Epithelial cell of proximal tubule (primary cell): ENCODE data around the gene TMEM134. TPM values are rescaled to one million over a fixed set of nuclear protein-coding genes. Genes with fewer than 3 reads are reported as not detected.
"Not testable (repeated sequence)": the region's sequence is repeated elsewhere in the genome, so short reads cannot be mapped to it uniquely, and the experiment has no call there.

Experiments
- DNase-seq: peaks from one replicate; pipeline ENCODE4 v3.0.0-alpha.2; 2011; ENCODE audit warnings: low read depth
- H3K4me3 ChIP-seq: 2 replicates; pipeline ENCODE4 v1.5.1; 2011; ENCODE audit warnings: low read depth, mild to moderate bottlenecking, low read length
- total RNA-seq: library from RNA; depleted of rRNA; stranded (reverse); fragments of >200 nt; gene quantifications from 2 replicates; pipeline ENCODE4 v1.2.3, GENCODE V29; 2015
- TF ChIP-seq, protein P1 (sequence below): conservative IDR thresholded peaks from 2 replicates; pipeline ENCODE4 v1.5.1; 2012; ENCODE audit warnings: low read depth, mild to moderate bottlenecking, low read length

Gene TMEM134, protein sequence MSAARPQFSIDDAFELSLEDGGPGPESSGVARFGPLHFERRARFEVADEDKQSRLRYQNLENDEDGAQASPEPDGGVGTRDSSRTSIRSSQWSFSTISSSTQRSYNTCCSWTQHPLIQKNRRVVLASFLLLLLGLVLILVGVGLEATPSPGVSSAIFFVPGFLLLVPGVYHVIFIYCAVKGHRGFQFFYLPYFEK
- total RNA-seq, result 26.1 and 74.0 TPM in 2 replicates

DNA sequence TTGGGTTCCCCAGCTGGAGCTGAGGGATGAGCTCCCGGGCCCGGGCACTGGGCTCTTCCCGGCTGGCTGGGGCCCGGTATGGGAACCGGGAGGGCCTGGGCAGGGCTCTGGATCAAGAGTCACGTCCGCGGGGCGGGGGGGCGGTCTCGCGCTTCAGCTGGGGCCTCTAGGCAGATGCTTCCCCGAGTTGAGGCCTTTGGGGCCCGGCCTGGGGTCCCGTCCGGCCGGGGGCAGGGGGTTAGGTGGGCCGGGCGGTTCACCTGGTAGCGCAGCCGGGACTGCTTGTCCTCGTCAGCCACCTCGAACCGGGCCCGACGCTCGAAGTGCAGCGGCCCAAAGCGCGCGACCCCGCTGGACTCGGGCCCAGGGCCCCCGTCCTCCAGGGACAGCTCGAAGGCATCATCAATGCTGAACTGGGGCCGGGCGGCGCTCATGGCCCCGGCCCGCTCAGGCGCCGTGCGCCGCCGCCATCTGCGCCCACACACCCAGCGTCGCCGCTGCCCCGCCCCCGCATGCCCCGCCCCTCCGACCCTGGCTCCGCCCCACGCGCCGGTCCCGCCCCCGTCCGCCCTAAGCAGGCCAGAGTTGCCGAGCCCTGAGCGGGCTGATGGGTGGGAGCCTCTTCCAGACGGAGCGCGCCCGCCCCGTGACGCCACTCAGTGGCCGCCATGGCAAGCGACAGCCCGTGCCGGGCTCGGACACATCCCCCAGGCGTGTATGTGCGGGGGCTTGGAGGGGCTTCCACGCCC lies at the start of gene TMEM134:
Gene TMEM134 (minus strand): TSS at position 493 of the 749 bp plus-strand sequence. CDS start 59 bp downstream, at position 434.
- TF ChIP-seq, protein P1, sequence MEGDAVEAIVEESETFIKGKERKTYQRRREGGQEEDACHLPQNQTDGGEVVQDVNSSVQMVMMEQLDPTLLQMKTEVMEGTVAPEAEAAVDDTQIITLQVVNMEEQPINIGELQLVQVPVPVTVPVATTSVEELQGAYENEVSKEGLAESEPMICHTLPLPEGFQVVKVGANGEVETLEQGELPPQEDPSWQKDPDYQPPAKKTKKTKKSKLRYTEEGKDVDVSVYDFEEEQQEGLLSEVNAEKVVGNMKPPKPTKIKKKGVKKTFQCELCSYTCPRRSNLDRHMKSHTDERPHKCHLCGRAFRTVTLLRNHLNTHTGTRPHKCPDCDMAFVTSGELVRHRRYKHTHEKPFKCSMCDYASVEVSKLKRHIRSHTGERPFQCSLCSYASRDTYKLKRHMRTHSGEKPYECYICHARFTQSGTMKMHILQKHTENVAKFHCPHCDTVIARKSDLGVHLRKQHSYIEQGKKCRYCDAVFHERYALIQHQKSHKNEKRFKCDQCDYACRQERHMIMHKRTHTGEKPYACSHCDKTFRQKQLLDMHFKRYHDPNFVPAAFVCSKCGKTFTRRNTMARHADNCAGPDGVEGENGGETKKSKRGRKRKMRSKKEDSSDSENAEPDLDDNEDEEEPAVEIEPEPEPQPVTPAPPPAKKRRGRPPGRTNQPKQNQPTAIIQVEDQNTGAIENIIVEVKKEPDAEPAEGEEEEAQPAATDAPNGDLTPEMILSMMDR, result peak; percentile 35
- peak within 1 kb of the TSS; percentile 84 for H3K4me3 ChIP-seq
- DNase-seq, result no peak

DNA sequence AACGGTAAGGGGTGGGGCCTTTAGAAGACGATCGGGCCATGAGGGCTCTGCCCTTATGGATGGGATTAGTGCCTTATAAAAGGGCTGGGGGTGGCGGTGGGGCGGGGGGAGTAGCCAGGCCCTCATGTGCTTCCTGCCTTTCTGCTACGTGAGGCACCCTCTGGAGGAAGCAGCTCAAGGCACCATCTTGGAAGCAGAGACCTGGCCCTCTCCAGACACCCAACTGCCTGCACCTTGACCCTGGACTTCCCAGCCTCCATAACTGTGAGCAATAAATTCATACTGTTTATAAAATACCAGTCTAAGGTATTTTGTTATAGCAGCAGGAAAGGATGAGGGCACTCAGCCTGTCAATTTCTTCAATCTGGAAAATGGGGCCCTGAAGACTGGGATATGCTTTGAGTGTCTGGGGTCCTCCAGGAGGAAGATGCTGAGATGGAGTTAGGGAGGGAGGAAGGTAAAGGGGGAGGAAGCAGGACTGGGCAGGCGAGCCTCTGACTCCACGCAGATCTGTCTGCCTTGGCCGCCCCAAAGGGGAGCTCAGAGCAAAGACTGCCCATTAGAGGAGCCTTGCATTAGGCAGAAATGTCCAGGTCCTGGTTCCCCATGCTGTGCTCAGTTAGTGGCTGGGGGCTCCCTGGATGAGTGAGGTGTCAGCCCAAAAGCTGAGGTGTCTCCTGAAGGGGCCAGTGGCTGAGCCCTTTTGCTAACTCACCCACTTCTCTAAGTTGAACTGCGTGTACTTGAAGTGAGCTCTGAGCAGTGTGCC lies 48.9 kb upstream of the TMEM134 start:
- TF ChIP-seq, protein P1, result no peak
- no peak overlapping the region for H3K4me3 ChIP-seq
- no peak for DNase-seq

DNA sequence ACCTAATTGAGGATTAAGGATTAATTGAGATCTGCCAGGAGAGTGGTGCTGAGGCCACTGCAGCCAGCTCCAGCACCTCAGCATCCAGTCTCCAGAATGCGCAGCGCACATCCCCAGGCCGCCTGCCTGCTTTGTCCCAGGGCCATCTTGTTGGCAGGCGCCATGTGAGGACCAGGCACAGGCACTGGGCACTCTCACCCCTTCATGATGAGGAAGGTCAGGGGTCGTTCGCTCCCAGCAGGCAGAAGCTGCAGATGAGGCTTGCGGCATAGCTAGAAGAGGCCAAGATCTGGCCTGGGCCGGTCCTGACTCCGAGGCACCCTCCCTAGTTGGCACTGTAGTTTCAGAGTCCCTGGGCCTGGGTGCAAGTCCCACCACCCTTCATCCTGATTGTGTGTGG lies 47.8 kb upstream of the TMEM134 start:
- DNase-seq, result no peak
- TF ChIP-seq, protein P1, result no peak
- H3K4me3 ChIP-seq, result no peak overlapping the region

DNA sequence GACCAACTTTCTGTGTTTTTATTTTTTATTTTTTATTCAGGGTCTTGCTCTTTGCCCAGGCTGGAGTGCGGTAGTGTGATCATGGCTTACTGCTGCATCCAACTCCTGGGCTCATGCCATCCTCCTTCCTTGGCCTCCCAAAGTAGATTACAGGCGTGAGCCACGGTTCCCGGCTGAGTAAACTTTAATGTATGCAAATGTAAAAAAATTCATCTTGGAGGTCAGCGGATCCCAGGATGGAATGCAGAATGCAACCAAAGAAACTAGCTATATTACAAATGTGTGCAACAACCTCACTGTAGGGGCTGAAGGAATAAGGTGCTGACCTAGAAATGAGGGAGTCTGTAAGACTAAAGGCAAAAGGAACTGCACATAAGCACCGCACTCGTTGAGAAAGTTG lies 45.1 kb upstream of the TMEM134 start:
- no peak for DNase-seq
- H3K4me3 ChIP-seq, result no peak overlapping the region
- TF ChIP-seq, protein P1, result no peak

DNA sequence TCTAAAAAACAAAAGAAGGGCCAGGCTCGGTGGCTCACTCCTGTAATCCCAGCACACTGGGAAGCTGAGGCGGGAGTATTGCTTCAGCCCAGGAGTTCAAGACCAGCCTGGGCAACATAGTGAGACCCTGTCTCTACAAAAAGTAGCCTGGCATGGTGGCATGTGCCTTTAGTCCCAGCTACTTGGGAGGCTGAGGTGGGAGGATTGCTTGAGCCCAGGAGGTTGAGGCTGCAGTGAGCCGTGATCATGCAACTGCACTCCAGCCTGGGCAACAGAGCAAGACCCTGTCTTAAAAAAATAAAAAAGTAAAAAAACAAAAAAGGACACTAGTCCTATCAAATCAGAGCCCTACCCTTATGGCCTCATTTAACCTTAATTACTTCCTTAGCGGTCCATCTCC lies 42.5 kb upstream of the TMEM134 start:
- DNase-seq, H3K4me3 ChIP-seq: not testable (repeated sequence)

DNA sequence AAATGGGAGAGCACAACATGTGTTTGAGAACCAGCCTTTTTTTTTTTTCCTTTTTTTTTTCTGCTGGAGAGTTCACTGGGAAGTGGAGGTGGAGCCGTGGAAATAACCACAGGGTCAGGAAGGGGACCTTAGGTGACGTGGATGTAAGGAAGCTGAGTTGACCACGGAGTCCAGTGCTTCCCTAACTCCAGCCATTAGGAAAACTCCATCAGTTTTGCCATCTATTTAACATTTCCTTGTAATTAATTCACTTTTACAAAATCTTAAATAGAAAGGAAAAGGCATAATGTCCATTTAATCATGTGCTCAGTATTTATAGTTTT lies 40.9 kb upstream of the TMEM134 start:
- no peak overlapping the region for H3K4me3 ChIP-seq
- TF ChIP-seq, protein P1, result no peak
- no peak for DNase-seq

DNA sequence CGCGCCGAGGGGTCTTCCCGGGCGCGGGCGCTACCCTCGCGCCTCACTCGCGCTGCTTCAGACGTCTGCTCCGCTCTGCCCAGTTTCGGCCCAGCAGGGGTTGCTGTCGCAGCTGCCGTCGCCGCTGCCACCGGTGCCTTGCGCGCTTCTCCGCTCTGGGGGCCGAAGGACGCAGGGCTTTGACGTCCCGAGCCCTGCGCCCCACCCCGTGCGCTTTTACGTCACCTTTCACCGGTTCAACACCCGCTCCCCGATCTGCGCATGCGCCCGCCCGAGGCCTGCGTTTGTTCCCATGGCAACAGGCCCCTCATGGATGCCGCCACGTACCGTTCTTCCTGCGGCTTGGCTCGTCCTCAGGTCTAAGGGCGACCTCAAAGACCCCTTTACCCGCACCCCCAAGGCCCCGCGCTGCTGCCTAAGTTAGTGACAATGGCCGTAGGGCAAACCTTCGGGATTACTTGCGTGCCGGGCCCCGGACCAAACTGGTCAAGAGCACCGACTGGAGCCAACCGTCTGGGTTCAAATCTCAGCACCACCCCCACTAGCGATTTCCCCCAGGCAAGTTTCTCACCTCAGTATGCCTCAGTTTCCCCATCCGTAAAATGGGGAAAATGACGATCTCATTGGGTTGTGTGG lies 39.6 kb upstream of the TMEM134 start:
- H3K4me3 ChIP-seq, result peak overlapping the region; percentile 87
- TF ChIP-seq, protein P1, result no peak
- DNase-seq, result peak; percentile 58
